Kidney epithelial cell (primary cell): ENCODE measurements around the gene ADGRV1. TPM values are rescaled to one million over a fixed set of nuclear protein-coding genes. Genes with fewer than 3 reads are reported as not detected.

Experiments used
- DNase-seq: peaks from one replicate; pipeline ENCODE4 v3.0.0-alpha.2; 2010; ENCODE audit warnings: low read depth
- H3K27me3 ChIP-seq: 2 replicates; pipeline ENCODE4 v1.6.0; 2011; ENCODE audit warnings: low read length; ENCODE audit not compliant: control insufficient read depth, insufficient read depth
- H3K36me3 ChIP-seq: 2 replicates; pipeline ENCODE4 v1.5.1; 2011; ENCODE audit warnings: low read length; ENCODE audit not compliant: control insufficient read depth, insufficient read depth
- H3K4me3 ChIP-seq: 2 replicates; pipeline ENCODE4 v1.5.1; 2011; ENCODE audit warnings: low read depth, mild to moderate bottlenecking, control low read depth, low read length
- CTCF ChIP-seq: IDR thresholded peaks from 2 replicates; pipeline ENCODE4 v1.5.1; 2011; ENCODE audit warnings: mild to moderate bottlenecking, moderate library complexity, low read length, control low read depth, inconsistent platforms; ENCODE audit not compliant: insufficient read depth, poor library complexity, severe bottlenecking
- total RNA-seq: library from RNA; depleted of rRNA; stranded (reverse); fragments of >200 nt; gene quantifications from 2 replicates; pipeline ENCODE4 v1.2.3, GENCODE V29; 2015

Gene ADGRV1
- total RNA-seq, 1 donor from 2014 or later = 3.5 TPM

- no peak for TF ChIP-seq CTCF
- no peak overlapping the region for H3K4me3 ChIP-seq
- no peak for DNase-seq
- no peaks in the 10 kb centered on the region for H3K36me3 ChIP-seq
- no peaks in the 10 kb centered on the region for H3K27me3 ChIP-seq
These were observed 9.4 kb upstream of the ADGRV1 start for GRCh38 chr5:90549223-90549622.

- Histone ChIP-seq H3K36me3 (no peaks in the 10 kb centered on the region), H3K4me3 (no peak overlapping the region), H3K27me3 (no peaks in the 10 kb centered on the region)
- no peak for DNase-seq
- no peak for TF ChIP-seq CTCF
These were observed 8.8 kb upstream of the ADGRV1 start for GRCh38 chr5:90549729-90550275.

- no peaks in the 10 kb centered on the region for H3K27me3 ChIP-seq
These were observed 7.6 kb upstream of the ADGRV1 start for GRCh38 chr5:90550963-90551362.

GRCh38 chr5:90551376-90551775 lies 7.2 kb upstream of the ADGRV1 start:
- no peak for DNase-seq
- no peak for TF ChIP-seq CTCF
- no peaks in the 10 kb centered on the region for H3K27me3 ChIP-seq
- H3K4me3 ChIP-seq = no peak overlapping the region
- no peaks in the 10 kb centered on the region for H3K36me3 ChIP-seq

More at GRCh38 chr5:90550963-90551362, 7.6 kb upstream of the ADGRV1 start:
- H3K36me3 ChIP-seq = no peaks in the 10 kb centered on the region
- no peak for TF ChIP-seq CTCF
- H3K4me3 ChIP-seq = no peak overlapping the region
- no peak for DNase-seq

GRCh38 chr5:90553711-90554110 lies 4.9 kb upstream of the ADGRV1 start:
- DNase-seq = no peak
- no peak for TF ChIP-seq CTCF
- H3K27me3 ChIP-seq = no peaks in the 10 kb centered on the region

GRCh38 chr5:90554358-90555006 lies 4.1 kb upstream of the ADGRV1 start:
- H3K36me3 ChIP-seq = no peaks in the 10 kb centered on the region
- no peaks in the 10 kb centered on the region for H3K27me3 ChIP-seq
- no peak for TF ChIP-seq CTCF
- no peak for DNase-seq
- H3K4me3 ChIP-seq = no peak overlapping the region

More at GRCh38 chr5:90553711-90554110, 4.9 kb upstream of the ADGRV1 start:
- Histone ChIP-seq H3K36me3 (no peaks in the 10 kb centered on the region), H3K4me3 (no peak overlapping the region)
